ENCODE results near the gene AAMDC. TPM values are rescaled to one million over a fixed set of nuclear protein-coding genes. Genes with fewer than 3 reads are reported as not detected.
"Not testable (repeated sequence)": the region's sequence is repeated elsewhere in the genome, so short reads cannot be mapped to it uniquely, and the experiment has no call there.

The AAMDC gene
- total RNA-seq, 1 donor from 2014 or later: 27.3 TPM

DNA sequence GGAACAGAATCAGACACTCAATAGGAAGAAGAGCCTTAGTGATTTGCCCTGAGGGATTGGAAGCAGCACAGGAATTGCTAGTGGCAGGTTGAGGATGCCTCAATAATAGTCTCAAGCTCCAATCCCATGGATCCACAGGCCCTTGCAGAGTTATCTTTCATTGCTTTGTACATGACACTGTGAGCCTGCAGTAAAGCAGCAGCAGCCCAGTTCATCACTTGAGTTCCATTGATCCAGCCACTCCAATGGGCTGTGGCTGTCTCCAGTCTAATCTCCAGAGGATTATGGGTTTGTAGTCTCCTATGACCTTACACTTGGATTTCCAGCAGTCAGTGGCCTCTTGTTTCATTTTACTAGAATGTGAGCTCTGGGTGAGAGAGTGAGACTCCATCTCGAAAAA, 45.4 kb downstream of the AAMDC start:
- Histone ChIP-seq H3K4me3 (no peak overlapping the region), H3K9me3 (no peaks in the 10 kb centered on the region), H3K4me1 (peaks cover 4% of the 10 kb centered on the region), H3K36me3 (peaks cover 9% of the 10 kb centered on the region), H3K27me3 (no peaks in the 10 kb centered on the region), H3K27ac (no peak overlapping the region)
- ATAC-seq (no peak), DNase-seq (no peak)
- intact Hi-C loops (cut with DNase I): no loop called here
- TF ChIP-seq, protein P1, sequence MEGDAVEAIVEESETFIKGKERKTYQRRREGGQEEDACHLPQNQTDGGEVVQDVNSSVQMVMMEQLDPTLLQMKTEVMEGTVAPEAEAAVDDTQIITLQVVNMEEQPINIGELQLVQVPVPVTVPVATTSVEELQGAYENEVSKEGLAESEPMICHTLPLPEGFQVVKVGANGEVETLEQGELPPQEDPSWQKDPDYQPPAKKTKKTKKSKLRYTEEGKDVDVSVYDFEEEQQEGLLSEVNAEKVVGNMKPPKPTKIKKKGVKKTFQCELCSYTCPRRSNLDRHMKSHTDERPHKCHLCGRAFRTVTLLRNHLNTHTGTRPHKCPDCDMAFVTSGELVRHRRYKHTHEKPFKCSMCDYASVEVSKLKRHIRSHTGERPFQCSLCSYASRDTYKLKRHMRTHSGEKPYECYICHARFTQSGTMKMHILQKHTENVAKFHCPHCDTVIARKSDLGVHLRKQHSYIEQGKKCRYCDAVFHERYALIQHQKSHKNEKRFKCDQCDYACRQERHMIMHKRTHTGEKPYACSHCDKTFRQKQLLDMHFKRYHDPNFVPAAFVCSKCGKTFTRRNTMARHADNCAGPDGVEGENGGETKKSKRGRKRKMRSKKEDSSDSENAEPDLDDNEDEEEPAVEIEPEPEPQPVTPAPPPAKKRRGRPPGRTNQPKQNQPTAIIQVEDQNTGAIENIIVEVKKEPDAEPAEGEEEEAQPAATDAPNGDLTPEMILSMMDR (IDR thresholded peaks at IDR 0.05): no peak

DNA sequence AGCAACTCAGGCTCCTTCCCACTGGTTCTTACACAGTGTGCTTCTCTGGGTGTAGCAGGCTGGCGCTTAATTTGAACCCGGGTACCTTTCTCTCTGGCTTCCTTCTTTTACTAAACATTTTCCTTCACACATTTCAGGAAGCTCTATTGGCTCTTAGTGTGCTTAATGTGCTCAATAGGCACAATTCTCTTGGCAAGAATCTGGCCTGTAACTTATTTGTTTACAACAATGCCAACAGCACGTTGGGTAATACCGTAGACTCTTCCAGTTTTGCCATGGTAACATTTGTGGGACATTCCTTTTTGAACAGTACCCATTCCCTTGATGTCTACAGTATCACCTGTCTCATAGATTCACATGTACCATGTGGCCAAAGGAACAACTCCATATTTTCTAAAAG, 47.8 kb downstream of the AAMDC start:
- DNase-seq (no peak), ATAC-seq (no peak)
- Histone ChIP-seq H3K27me3 (no peaks in the 10 kb centered on the region), H3K4me3 (no peak overlapping the region), H3K27ac (no peak overlapping the region), H3K9me3 (no peaks in the 10 kb centered on the region), H3K4me1 (peaks cover 4% of the 10 kb centered on the region), H3K36me3 (peaks cover 16% of the 10 kb centered on the region)
- TF ChIP-seq, protein P1 (IDR thresholded peaks at IDR 0.05): no peak
- intact Hi-C loops (cut with DNase I): no loop called here

DNA sequence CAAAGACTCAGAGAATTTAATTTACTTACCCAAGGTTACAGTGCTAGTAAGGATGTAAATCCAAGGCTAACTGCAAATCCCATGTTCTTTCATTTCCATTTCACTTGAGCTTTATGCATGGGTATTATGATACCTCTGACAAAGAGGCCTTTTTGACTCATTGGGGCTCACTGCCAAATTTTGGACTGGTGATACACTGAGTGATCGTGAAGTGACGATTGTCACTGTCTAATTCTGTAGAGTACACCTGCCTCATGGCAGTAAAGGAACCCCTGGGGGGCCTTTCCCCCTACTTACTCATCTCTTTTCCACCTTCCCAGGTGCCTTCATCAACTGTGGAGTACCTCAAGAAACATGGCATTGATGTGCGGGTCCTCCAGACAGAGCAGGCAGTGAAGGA, 50.9 kb downstream of the AAMDC start:
- no peaks in the 10 kb centered on the region for H3K4me1 ChIP-seq
- H3K9me3 ChIP-seq: no peaks in the 10 kb centered on the region
- no peaks in the 10 kb centered on the region for H3K27me3 ChIP-seq
- no peak overlapping the region for H3K4me3 ChIP-seq
- intact Hi-C loops (cut with DNase I): no loop called here
- TF ChIP-seq, protein P1 (IDR thresholded peaks at IDR 0.05): no peak
- no peak overlapping the region for H3K27ac ChIP-seq
- DNase-seq: no peak
- peaks cover 39% of the 10 kb centered on the region for H3K36me3 ChIP-seq
- no peak for ATAC-seq

DNA sequence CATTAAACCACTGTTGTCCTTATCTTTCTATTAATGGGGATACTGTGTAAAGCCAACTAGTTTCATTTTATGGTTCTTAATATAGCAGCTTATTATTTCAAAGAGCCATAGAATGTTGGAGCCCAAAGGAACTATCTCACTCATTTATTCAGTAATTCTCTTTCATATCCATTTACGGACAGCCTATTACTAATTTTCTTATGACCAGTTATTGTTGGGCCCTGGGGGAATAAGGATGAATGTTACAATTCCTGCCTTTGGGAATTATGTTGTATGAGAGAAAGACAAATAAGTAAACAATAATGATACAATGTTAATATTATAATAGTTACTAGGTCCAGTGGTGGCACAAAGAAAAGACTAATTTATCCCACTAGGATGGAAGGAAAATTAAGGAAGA, 52.4 kb downstream of the AAMDC start:
- DNase-seq (no peak), ATAC-seq (no peak)
- Histone ChIP-seq H3K4me3 (no peak overlapping the region), H3K27me3 (no peaks in the 10 kb centered on the region), H3K36me3 (peaks cover 49% of the 10 kb centered on the region), H3K9me3 (no peaks in the 10 kb centered on the region), H3K27ac (no peak overlapping the region), H3K4me1 (no peaks in the 10 kb centered on the region)
- TF ChIP-seq, protein P1 (IDR thresholded peaks at IDR 0.05): no peak
- intact Hi-C loops (cut with DNase I): no loop called here

DNA sequence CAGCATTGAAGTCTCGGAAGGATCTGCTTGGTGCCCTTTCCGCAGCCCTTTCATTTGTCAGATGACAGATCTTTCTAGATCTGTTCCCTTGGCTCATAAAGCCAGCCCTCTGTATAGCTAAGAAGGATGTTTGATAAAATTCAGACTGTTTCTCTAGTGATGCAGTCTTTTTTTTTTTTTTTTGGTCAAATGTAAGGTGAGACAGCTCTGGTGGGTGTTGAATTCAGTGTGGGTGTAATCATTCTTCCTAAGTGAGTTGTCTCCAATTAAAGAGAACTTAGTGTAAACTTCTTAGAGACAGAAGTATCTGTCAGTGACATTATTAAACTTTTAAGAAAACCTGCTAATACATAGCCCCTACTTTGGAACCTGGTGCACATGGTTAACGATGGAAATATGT, 53.3 kb downstream of the AAMDC start:
- Histone ChIP-seq H3K36me3 (peaks cover 58% of the 10 kb centered on the region), H3K27ac (no peak overlapping the region), H3K27me3 (no peaks in the 10 kb centered on the region), H3K4me3 (no peak overlapping the region), H3K4me1 (peaks cover 8% of the 10 kb centered on the region), H3K9me3 (no peaks in the 10 kb centered on the region)
- intact Hi-C loops (cut with DNase I): no loop called here
- TF ChIP-seq, protein P1 (IDR thresholded peaks at IDR 0.05): no peak
- ATAC-seq (no peak), DNase-seq (no peak)

DNA sequence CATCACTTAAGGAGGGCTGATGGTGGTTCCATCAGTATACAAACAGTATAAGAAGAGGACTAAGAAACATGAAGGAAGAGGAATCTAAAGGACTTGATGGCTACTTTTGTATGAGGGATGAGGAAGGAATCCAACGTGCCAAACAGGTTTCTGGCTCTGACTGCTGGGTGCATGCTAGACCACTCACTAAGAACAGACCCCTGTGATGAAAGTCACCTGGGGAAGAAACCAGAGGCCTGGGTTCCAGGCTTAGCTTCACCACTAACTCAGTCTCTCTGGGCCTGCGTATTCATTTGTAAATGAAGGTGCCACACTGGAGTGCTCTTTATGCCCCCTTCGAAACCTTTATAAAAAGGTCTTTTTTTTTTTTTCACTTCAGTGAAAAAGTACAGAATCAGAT, 55.1 kb downstream of the AAMDC start:
- Histone ChIP-seq H3K4me1 (peaks cover 12% of the 10 kb centered on the region), H3K9me3 (no peaks in the 10 kb centered on the region), H3K36me3 (peaks cover 54% of the 10 kb centered on the region), H3K27ac (no peak overlapping the region), H3K4me3 (no peak overlapping the region), H3K27me3 (no peaks in the 10 kb centered on the region)
- ATAC-seq (no peak), DNase-seq (no peak)
- TF ChIP-seq, protein P1 (IDR thresholded peaks at IDR 0.05): no peak
- intact Hi-C loops (cut with DNase I): no loop called here

DNA sequence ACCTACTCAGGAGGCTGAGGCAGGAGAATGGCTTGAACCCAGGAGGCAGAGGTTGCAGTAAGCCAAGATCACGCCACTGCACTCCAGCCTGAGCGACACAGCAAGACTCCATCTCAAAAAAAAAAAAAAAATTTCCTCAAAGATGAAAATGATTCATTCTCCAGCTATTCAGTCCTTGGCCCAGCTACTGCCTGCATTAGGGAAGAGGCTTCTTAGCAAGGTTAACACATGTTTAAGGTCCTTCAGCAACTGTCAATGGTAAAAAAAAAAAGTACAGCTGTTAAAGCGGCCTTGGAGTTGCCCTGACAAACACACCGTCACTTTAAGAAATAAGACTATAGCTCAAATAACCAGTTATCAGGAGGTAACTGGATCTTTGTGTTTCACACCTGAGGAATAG, 57.3 kb downstream of the AAMDC start:
- H3K9me3 ChIP-seq; H3K27me3 ChIP-seq; DNase-seq; H3K27ac ChIP-seq; intact Hi-C loops (cut with DNase I); H3K4me3 ChIP-seq: not testable (repeated sequence)
- H3K4me1 ChIP-seq: peaks cover 12% of the 10 kb centered on the region
- H3K36me3 ChIP-seq: peaks cover 59% of the 10 kb centered on the region
- ATAC-seq: peak; percentile 19
